ENCODE measurements around the gene TMA7B. TPM values are rescaled to one million over a fixed set of nuclear protein-coding genes. Genes with fewer than 3 reads are reported as not detected.

TMA7B gene
- total RNA-seq, 4 donors from 2014 or later = not detected

DNA sequence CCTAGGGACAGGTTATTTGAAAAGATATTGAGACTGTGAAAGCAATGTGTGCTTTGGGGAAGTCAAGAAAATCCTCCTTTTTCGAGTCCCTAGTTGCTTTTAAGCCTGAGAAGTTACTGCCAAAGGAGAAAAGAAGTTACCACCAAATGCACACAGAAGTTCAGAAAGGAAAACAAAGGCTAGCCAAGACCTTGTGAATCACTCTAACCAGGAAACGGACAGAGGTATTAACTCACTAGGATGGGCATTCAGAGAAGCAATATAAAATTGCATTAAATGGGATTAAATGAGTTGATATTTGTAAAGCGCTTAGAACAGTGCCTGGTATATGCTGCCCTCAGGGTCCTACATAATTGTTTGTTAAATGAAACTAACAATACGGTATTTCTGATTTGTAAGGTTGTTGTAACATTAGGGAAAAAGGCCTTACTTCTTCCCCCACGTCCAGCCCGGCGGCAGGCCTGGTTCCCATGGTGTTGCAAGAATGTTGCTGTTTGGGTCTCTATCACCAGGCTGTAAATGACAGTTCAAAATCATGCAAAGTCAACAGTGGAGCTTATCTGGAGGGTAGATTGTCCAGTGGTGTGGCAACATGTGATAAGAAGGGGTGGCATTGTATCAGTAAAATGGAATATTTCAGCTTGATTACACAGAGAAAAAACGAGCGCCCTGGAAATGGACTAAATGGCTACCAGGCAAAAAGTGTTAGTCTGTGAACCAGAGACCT lies 7.1 kb downstream of the TMA7B start:
- Histone ChIP-seq H3K9me3 (no peaks in the 10 kb centered on the region), H3K36me3 (no peaks in the 10 kb centered on the region), H3K4me1 (peaks cover 0 to 6% (median 0%) of the 10 kb centered on the region in 3 donors), H3K27me3 (peaks cover 42% of the 10 kb centered on the region), H3K27ac (peak overlapping the region in 2 of 4 donors; percentile 52 to 58), H3K4me3 (no peak overlapping the region)
- 67 to 77% methylated on average over 7 to 9 of the region's 9 CpGs for WGBS, 2 donors (ENCODE audit: low coverage in 1 of 2)
- TF ChIP-seq POLR2AphosphoS5 (IDR thresholded peaks at IDR 0.05) = no peak
- TF ChIP-seq, protein P1, sequence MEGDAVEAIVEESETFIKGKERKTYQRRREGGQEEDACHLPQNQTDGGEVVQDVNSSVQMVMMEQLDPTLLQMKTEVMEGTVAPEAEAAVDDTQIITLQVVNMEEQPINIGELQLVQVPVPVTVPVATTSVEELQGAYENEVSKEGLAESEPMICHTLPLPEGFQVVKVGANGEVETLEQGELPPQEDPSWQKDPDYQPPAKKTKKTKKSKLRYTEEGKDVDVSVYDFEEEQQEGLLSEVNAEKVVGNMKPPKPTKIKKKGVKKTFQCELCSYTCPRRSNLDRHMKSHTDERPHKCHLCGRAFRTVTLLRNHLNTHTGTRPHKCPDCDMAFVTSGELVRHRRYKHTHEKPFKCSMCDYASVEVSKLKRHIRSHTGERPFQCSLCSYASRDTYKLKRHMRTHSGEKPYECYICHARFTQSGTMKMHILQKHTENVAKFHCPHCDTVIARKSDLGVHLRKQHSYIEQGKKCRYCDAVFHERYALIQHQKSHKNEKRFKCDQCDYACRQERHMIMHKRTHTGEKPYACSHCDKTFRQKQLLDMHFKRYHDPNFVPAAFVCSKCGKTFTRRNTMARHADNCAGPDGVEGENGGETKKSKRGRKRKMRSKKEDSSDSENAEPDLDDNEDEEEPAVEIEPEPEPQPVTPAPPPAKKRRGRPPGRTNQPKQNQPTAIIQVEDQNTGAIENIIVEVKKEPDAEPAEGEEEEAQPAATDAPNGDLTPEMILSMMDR (IDR thresholded peaks at IDR 0.05) = no peak
- TF ChIP-seq POLR2A (IDR thresholded peaks at IDR 0.05) = no peak
- no peak for TF ChIP-seq EP300 (IDR thresholded peaks at IDR 0.05)
- no peak for ATAC-seq

DNA sequence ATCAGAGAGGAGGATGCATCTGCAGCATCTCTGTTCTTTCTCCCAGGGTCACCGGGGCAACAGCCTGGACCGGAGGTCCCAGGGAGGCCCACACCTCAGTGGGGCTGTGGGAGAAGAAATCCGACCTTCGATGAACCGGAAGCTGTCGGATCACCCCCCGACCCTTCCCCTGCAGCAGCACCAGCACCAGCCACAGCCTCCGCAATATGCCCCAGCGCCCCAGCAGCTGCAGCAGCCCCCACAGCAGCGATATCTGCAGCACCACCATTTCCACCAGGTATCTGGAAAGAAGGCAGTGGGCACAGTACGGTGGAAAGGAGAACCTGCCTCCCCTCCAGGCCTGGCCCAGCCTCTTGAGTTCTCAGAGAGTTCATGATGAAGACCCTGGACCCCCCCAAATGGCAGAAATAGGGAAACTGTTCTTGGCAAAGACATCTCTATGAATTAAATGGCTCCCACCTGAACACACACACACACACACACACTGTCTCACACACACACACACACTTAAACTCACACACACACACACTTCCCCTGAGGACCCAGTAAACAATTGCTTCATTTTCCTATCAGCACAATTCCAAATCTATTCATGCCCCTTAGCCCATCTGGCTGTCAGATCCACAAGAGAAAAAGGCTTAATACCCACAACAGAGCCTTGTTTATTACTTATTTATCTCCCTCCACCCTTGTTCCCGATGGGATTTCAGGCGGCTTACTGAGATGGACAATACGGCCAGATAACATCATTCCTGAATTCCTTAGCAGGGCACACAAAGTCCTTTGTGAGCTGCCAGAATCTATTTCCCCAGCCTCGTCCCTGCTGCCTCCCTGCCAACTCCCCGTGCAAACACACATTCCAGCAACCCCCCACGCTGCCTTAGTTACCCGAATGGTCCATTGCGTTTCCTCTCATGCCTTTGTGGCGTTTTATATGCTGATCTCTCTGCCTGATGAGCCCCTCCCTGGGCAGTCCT lies 8.1 kb downstream of the TMA7B start:
- TF ChIP-seq POLR2AphosphoS5 (IDR thresholded peaks at IDR 0.05) = peak; percentile 20
- TF ChIP-seq, protein P1 (IDR thresholded peaks at IDR 0.05) = no peak
- peak overlapping the region in 3 of 4 donors; percentile 37 to 58 (median 52) for H3K27ac ChIP-seq
- peaks cover 0 to 6% (median 0%) of the 10 kb centered on the region in 3 donors for H3K4me1 ChIP-seq
- ATAC-seq = peak; percentile 55
- H3K36me3 ChIP-seq = no peaks in the 10 kb centered on the region
- peaks cover 46% of the 10 kb centered on the region for H3K27me3 ChIP-seq
- no peak overlapping the region for H3K4me3 ChIP-seq
- H3K9me3 ChIP-seq = no peaks in the 10 kb centered on the region
- 26 to 43% methylated on average over 9 to 12 of the region's 20 CpGs for WGBS, 2 donors (ENCODE audit: low coverage in 1 of 2)

DNA sequence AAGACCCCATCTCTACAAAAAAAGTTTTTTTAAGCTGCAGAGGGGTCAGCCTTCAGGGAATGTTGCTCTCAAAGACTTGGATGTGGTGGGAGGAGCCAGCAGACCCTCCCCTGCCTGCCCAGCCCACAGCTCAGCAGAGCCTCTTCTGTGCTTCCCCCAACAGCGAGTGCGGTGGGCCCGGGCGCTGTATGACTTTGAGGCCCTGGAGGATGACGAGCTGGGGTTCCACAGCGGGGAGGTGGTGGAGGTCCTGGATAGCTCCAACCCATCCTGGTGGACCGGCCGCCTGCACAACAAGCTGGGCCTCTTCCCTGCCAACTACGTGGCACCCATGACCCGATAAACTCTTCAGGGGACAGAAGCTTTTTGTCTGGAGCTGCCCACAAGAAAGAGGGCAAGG lies 10.5 kb downstream of the TMA7B start:
- Histone ChIP-seq H3K9me3 (no peaks in the 10 kb centered on the region), H3K36me3 (no peaks in the 10 kb centered on the region), H3K4me1 (peaks cover 0 to 6% (median 0%) of the 10 kb centered on the region in 3 donors), H3K27ac (no peak overlapping the region), H3K4me3 (no peak overlapping the region), H3K27me3 (peaks cover 71% of the 10 kb centered on the region)
- ATAC-seq = no peak
- WGBS, 2 donors (ENCODE audit: low coverage in 1 of 2) = 60 to 94% methylated on average over 1 to 7 of the region's 10 CpGs
- no peak for TF ChIP-seq EP300 (IDR thresholded peaks at IDR 0.05)

DNA sequence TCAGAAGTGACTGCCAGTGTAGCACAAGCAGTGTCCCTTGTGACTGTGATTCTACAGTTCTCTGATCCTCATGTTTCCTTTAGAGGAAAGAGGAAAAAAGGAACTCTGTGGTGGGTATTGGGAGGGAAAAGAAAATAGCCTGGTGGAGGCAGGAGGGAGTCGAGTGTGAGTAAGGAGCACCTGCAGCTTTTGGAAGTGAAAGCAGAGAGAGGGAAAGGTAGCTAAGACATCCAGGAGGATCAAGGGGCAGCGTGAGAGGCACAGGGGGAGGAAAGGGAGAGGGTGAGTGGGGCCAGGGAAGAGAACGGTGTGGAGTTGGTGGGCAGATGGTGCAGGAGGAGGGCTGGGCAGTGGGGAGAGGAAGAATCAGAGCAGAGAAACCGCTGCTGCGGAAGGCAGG lies 12.4 kb downstream of the TMA7B start:
- Histone ChIP-seq H3K4me3 (no peak overlapping the region), H3K4me1 (peaks cover 0 to 6% (median 0%) of the 10 kb centered on the region in 3 donors), H3K27ac (no peak overlapping the region), H3K36me3 (no peaks in the 10 kb centered on the region), H3K9me3 (no peaks in the 10 kb centered on the region), H3K27me3 (peaks cover 88% of the 10 kb centered on the region)
- ATAC-seq = no peak
- 44 to 66% methylated on average over 4 to 5 of the region's 5 CpGs for WGBS, 2 donors (ENCODE audit: low coverage in 1 of 2)
- TF ChIP-seq, protein P1 (IDR thresholded peaks at IDR 0.05) = no peak
- TF ChIP-seq POLR2AphosphoS5 (IDR thresholded peaks at IDR 0.05) = no peak
- TF ChIP-seq EP300 (IDR thresholded peaks at IDR 0.05) = no peak

DNA sequence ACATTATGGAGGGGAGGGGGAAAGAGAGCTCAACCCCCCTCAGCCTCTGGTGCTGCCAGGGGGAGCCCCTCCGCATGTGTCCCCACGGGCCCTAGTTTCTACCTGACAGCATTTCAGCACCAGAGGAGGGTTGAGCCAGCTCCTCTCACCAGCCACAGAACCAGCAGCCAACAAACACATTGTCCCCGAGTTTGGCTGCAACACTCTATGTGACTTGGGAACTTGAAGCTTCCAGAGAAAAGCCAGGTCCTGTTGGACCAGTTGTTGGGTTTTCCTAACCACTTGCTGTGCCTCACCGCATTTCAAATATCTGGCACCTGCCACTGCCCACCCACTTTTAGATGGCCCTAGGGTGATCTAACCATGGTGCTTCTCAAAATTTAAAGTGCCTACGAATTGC lies 13.5 kb downstream of the TMA7B start:
- no peaks in the 10 kb centered on the region for H3K9me3 ChIP-seq
- no peaks in the 10 kb centered on the region for H3K4me1 ChIP-seq
- peaks cover 86% of the 10 kb centered on the region for H3K27me3 ChIP-seq
- no peak for ATAC-seq
- no peak for TF ChIP-seq EP300 (IDR thresholded peaks at IDR 0.05)
- no peak overlapping the region for H3K4me3 ChIP-seq
- WGBS, 2 donors (ENCODE audit: low coverage in 1 of 2) = 67% methylated on average over 1 of the region's 5 CpGs; no CpG with 5 or more reads in 1 of the 2 donors
- H3K36me3 ChIP-seq = no peaks in the 10 kb centered on the region
- H3K27ac ChIP-seq = no peak overlapping the region

Measured in gastroesophageal sphincter (tissue), 4 donors.